HG02588 (cell line): Measurements from ENCODE around the gene PCNP.
"Not testable (repeated sequence)": the region's sequence is repeated elsewhere in the genome, so short reads cannot be mapped to it uniquely, and the experiment has no call there.

Source experiments
- ATAC-seq: cut with Tn5 transposase; IDR thresholded peaks from one replicate; pipeline ENCODE4 v1.9.1; 2021; ENCODE audit warnings: mild to moderate bottlenecking, moderate library complexity; ENCODE audit not compliant: unreplicated experiment

PCNP gene

GRCh38 chr3:101573449-101574387 is at the start of gene PCNP:
Gene PCNP (plus strand): TSS chr3:101574180. CDS start chr3:101574216, 36 bp downstream.
- peak; percentile 85 for ATAC-seq

- no peak for ATAC-seq
Measured at GRCh38 chr3:101527441-101527840, 46.5 kb upstream of the PCNP start.

- no peak for ATAC-seq
Measured at GRCh38 chr3:101527906-101528305, 46.1 kb upstream of the PCNP start.

GRCh38 chr3:101529816-101530685 is 43.9 kb upstream of the PCNP start:
- ATAC-seq, result no peak

- ATAC-seq, result no peak
Measured at GRCh38 chr3:101530686-101531047, 43.3 kb upstream of the PCNP start.

GRCh38 chr3:101531473-101532086 is 42.4 kb upstream of the PCNP start:
- no peak for ATAC-seq

GRCh38 chr3:101532783-101533602 is 41.0 kb upstream of the PCNP start:
- no peak for ATAC-seq

- ATAC-seq, result no peak
Measured at GRCh38 chr3:101533603-101533968, 40.4 kb upstream of the PCNP start.

- no peak for ATAC-seq
Measured at GRCh38 chr3:101535221-101535620, 38.8 kb upstream of the PCNP start.

GRCh38 chr3:101536266-101536665 is 37.7 kb upstream of the PCNP start:
- ATAC-seq, result no peak

GRCh38 chr3:101536955-101537354 is 37.0 kb upstream of the PCNP start:
- ATAC-seq, result not testable (repeated sequence)

- ATAC-seq, result no peak
Measured at GRCh38 chr3:101542957-101543356, 31.0 kb upstream of the PCNP start.

GRCh38 chr3:101544161-101544850 is 29.7 kb upstream of the PCNP start:
- ATAC-seq, result no peak

- no peak for ATAC-seq
Measured at GRCh38 chr3:101548527-101549105, 25.4 kb upstream of the PCNP start.

- no peak for ATAC-seq
Measured at GRCh38 chr3:101549473-101549872, 24.5 kb upstream of the PCNP start.

- not testable (repeated sequence) for ATAC-seq
Measured at GRCh38 chr3:101551359-101552081, 22.5 kb upstream of the PCNP start.

GRCh38 chr3:101553381-101553780 is 20.6 kb upstream of the PCNP start:
- ATAC-seq, result not testable (repeated sequence)

- ATAC-seq, result no peak
Measured at GRCh38 chr3:101556064-101556463, 17.9 kb upstream of the PCNP start.
